NCI-H446 treated with DMSO at 0.1 percent for 48 hours (cell line): Measurements from ENCODE around the gene NAPSA.

Experiments used
- DNase-seq: peaks from one replicate; lab custom pipeline; 2025; lab: John Stamatoyannopoulos, UW

Gene NAPSA

GRCh38 chr19:50314724-50315708 is 50.4 kb downstream of the NAPSA start:
- no peak for DNase-seq

- DNase-seq, result no peak
These were observed 51.5 kb downstream of the NAPSA start for GRCh38 chr19:50313812-50314536.

GRCh38 chr19:50312967-50313811 is 52.2 kb downstream of the NAPSA start:
- no peak for DNase-seq

GRCh38 chr19:50311723-50312635 is 53.5 kb downstream of the NAPSA start:
- peak; percentile 70 for DNase-seq

GRCh38 chr19:50310759-50311465 is 54.5 kb downstream of the NAPSA start:
- no peak for DNase-seq

- no peak for DNase-seq
These were observed 55.9 kb downstream of the NAPSA start for GRCh38 chr19:50309396-50310125.

GRCh38 chr19:50308991-50309390 is 56.4 kb downstream of the NAPSA start:
- no peak for DNase-seq
